WI38 (cell line): ENCODE results near the gene PREX1.
A peak's percentile ranks its signal among the peaks of the same experiment; 100 is the strongest.
"Not testable (repeated sequence)": the region's sequence is repeated elsewhere in the genome, so short reads cannot be mapped to it uniquely, and the experiment has no call there.

ENCODE experiments used
- H3K4me3 ChIP-seq: 2 replicates; pipeline ENCODE4 v1.5.1; 2011; ENCODE audit warnings: low read depth, mild to moderate bottlenecking, control low read depth, low read length
- CTCF ChIP-seq: IDR thresholded peaks from 2 replicates; pipeline ENCODE4 v1.5.1; 2012; ENCODE audit warnings: low read depth, mild to moderate bottlenecking, control low read depth, low read length

Gene PREX1

GRCh38 chr20:48829940-48830339 is 2.1 kb upstream of the PREX1 start:
- no peak overlapping the region for H3K4me3 ChIP-seq
- TF ChIP-seq CTCF, result no peak

- no peak for TF ChIP-seq CTCF
- no peak overlapping the region; the same call in 1 of the 2 replicates for H3K4me3 ChIP-seq
Measured at GRCh38 chr20:48828734-48829460, 1.1 kb upstream of the PREX1 start.

- no peak for TF ChIP-seq CTCF
- 0 out of 2 replicates have a peak overlapping the region, but pooled peaks have one; percentile 6 for H3K4me3 ChIP-seq
Measured at GRCh38 chr20:48826883-48827771, 672 bp downstream of the PREX1 start.

GRCh38 chr20:48826480-48826879 is 1.3 kb downstream of the PREX1 start:
- H3K4me3 ChIP-seq, result not testable (repeated sequence)

- no peak overlapping the region for H3K4me3 ChIP-seq
- no peak for TF ChIP-seq CTCF
Measured at GRCh38 chr20:48826069-48826468, 1.7 kb downstream of the PREX1 start.

- H3K4me3 ChIP-seq, result no peak overlapping the region
Measured at GRCh38 chr20:48825566-48825920, 2.3 kb downstream of the PREX1 start.

More at GRCh38 chr20:48825566-48825920, 2.3 kb downstream of the PREX1 start:
- TF ChIP-seq CTCF, result no peak
